Transverse colon (tissue), 4 donors: Measurements from ENCODE around the gene ANGPTL8. TPM values are rescaled to one million over a fixed set of nuclear protein-coding genes. Genes with fewer than 3 reads are reported as not detected.

Experiments
- DNase-seq: peaks from one replicate; pipeline ENCODE4 v3.0.0-alpha.2; 2019
- H3K27ac ChIP-seq, 4 donors: fragments of 200-600 bp; sonication (generic); 2 replicates each; pipeline ENCODE4 v1.5.1; 2016 to 2018; ENCODE audit warnings: inconsistent platforms in 4 of 4
- H3K27me3 ChIP-seq: fragments of 200-600 bp; sonication (generic); 2 replicates; pipeline ENCODE4 v1.5.1; 2017; ENCODE audit warnings: inconsistent platforms
- H3K36me3 ChIP-seq, 4 donors: fragments of 200-600 bp; sonication (generic); 2 replicates each; pipeline ENCODE4 v1.5.1; 2017 to 2019; ENCODE audit warnings: inconsistent platforms in 4 of 4
- H3K4me1 ChIP-seq, 4 donors: fragments of 200-600 bp; sonication (generic); 2 replicates each; pipeline ENCODE4 v1.5.1; 2017 to 2020; ENCODE audit warnings: inconsistent platforms in 4 of 4
- H3K4me3 ChIP-seq, 4 donors: fragments of 200-600 bp; sonication (generic); 1 replicate in 1 of 4; 2 replicates in 3 of 4; pipeline versions ENCODE4 v1.5.1 to v1.6.1; 2017 to 2019; ENCODE audit warnings: inconsistent platforms in 4 of 4
- H3K9me3 ChIP-seq, 2 donors: fragments of 200-600 bp; sonication (generic); 2 replicates each; pipeline ENCODE4 v1.5.1; 2017 to 2019; ENCODE audit warnings: inconsistent platforms in 2 of 2
- CTCF ChIP-seq, 5 experiments: fragments of 200-600 bp in 3 of 5; fragments of 450-650 bp in 2 of 5; sonication (generic) in 3 of 5; IDR thresholded peaks; 1 replicate in 2 of 5; 2 replicates in 3 of 5; pipeline ENCODE4 v1.5.1; 2016 to 2017; ENCODE audit warnings: antibody characterized with exemption in 5 of 5, inconsistent platforms in 3 of 5, mild to moderate bottlenecking in 2 of 5, moderate library complexity in 1 of 5
- EP300 ChIP-seq: sonication (generic); formaldehyde crosslinking; IDR thresholded peaks from one replicate; pipeline ENCODE4 v1.6.1; 2017; ENCODE audit warnings: antibody characterized with exemption, low read depth
- POLR2A ChIP-seq: fragments of 450-650 bp; IDR thresholded peaks from one replicate; pipeline ENCODE4 v1.6.1; 2016; ENCODE audit warnings: antibody characterized with exemption, mild to moderate bottlenecking, moderate library complexity
- POLR2AphosphoS5 ChIP-seq, 3 donors: sonication (generic); formaldehyde crosslinking; IDR thresholded peaks; one replicate each; pipeline ENCODE4 v1.6.1; 2016; ENCODE audit warnings: antibody characterized with exemption in 3 of 3
- WGBS, 2 donors: methylation state at CpG; one replicate each; pipeline ENCODE4 v1.1.5; 2018; ENCODE audit warnings: low coverage in 1 of 2; 5-methylcytosine and 5-hydroxymethylcytosine counted together
- in situ Hi-C, 4 donors: fragments of 200-750 bp; cut with MboI; loops; one replicate each; pipeline versions ENCODE4 v1.15.0 to v1.15.1; 2017; ENCODE audit warnings: low sequenced_read_pairs in 3 of 4, low pct_ligation_motif_present in 1 of 4, low pct_unique_long_range_greater_than_20kb in 1 of 4
- intact Hi-C: fragments of 100-400 bp; cut with DNase I; formaldehyde crosslinking; loops from one replicate; pipeline ENCODE4 v1.15.1; 2023; ENCODE audit warnings: low total_unique reads
- total RNA-seq, 4 donors: library from RNA; depleted of rRNA; stranded (reverse); fragments of >200 nt; gene quantifications; one replicate each; pipeline ENCODE4 v1.1.0, GENCODE V29; 2016

ANGPTL8 gene
- total RNA-seq, 4 donors from 2014 or later, result not detected

DNA sequence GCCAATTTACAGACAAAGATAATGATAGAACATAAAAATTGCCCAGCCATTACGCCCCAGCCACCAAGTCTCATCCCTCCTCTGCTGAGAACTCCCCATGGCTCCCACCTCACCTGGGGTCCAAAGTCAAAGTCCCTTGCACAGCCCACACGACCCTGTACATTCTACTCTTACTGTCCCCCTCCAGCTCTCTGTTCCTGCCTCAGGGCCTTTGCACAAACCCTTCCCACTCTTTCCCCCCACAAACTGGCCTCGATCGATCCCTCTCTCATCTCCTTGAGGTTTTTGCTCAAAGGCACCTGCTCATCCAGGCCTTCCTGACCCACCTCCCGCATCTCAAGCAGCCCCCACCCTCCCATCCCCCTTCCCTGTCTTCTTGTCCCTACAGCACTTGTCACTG, 21.6 kb downstream of the ANGPTL8 start:
- TF ChIP-seq POLR2AphosphoS5 (IDR thresholded peaks at IDR 0.05) (no peak), CTCF (IDR thresholded peaks at IDR 0.05) (no peak), EP300 (no peak), POLR2A (no peak)
- intact Hi-C loops (no loop called here), in situ Hi-C loops (no loop called here)
- H3K9me3 ChIP-seq, result no peaks in the 10 kb centered on the region
- peak overlapping the region in 3 of 4 donors; percentile 77 to 87 (median 85) for H3K27ac ChIP-seq
- H3K27me3 ChIP-seq, result no peaks in the 10 kb centered on the region
- no peak overlapping the region for H3K4me3 ChIP-seq
- H3K4me1 ChIP-seq, result peaks cover 7 to 32% (median 25%) of the 10 kb centered on the region in 4 donors
- WGBS, 2 donors, result 70 to 81% methylated on average over 2 to 5 of the region's 5 CpGs
- no peaks in the 10 kb centered on the region for H3K36me3 ChIP-seq
- no peak for DNase-seq

GRCh38 chr19:11261431-11261970, 22.1 kb downstream of the ANGPTL8 start:
- no peaks in the 10 kb centered on the region for H3K36me3 ChIP-seq
- peak overlapping the region; percentile 70 to 98 (median 79) for H3K4me3 ChIP-seq
- WGBS, 2 donors, result 63 to 100% methylated on average over 1 to 9 of the region's 18 CpGs
- no peak for DNase-seq
- no peaks in the 10 kb centered on the region for H3K27me3 ChIP-seq
- H3K27ac ChIP-seq, result peak overlapping the region; percentile 77 to 87 (median 86)
- TF ChIP-seq EP300 (no peak), POLR2A (no peak), POLR2AphosphoS5 (IDR thresholded peaks at IDR 0.05) (no peak)
- intact Hi-C loops (no loop called here), in situ Hi-C loops (no loop called here)
- H3K4me1 ChIP-seq, result peaks cover 7 to 37% (median 30%) of the 10 kb centered on the region in 4 donors
- H3K9me3 ChIP-seq, result no peaks in the 10 kb centered on the region

- peak within 1 kb of the TSS; percentile 77 to 87 (median 86) for H3K27ac ChIP-seq
- intact Hi-C loops (no loop called here), in situ Hi-C loops (no loop called here)
- peaks cover 7 to 39% (median 34%) of the 10 kb centered on the region in 4 donors for H3K4me1 ChIP-seq
- DNase-seq, result peak; percentile 69
- TF ChIP-seq POLR2AphosphoS5 (IDR thresholded peaks at IDR 0.05), result no peak
- no peak for TF ChIP-seq EP300
- TF ChIP-seq POLR2A, result no peak
- peak; percentile 37 to 63 (median 49) for TF ChIP-seq CTCF (IDR thresholded peaks at IDR 0.05)
- H3K9me3 ChIP-seq, result no peaks in the 10 kb centered on the region
- 0% methylated on average over 45 of the region's 91 CpGs; no CpG with 5 or more reads in 1 of the 2 donors for WGBS, 2 donors
- H3K27me3 ChIP-seq, result no peaks in the 10 kb centered on the region
- peak within 1 kb of the TSS; percentile 70 to 98 (median 79) for H3K4me3 ChIP-seq
- no peaks in the 10 kb centered on the region for H3K36me3 ChIP-seq
Measured at GRCh38 chr19:11261971-11262839, 22.8 kb downstream of the ANGPTL8 start, which contains the start of gene DOCK6. TSS of gene DOCK6 (minus strand) at chr19:11262524. CDS start at chr19:11262440, 84 bp downstream.

GRCh38 chr19:11263726-11264125, 24.3 kb downstream of the ANGPTL8 start:
- WGBS, 2 donors, result 79 to 96% methylated on average over 3 to 6 of the region's 6 CpGs
- TF ChIP-seq POLR2A (no peak), EP300 (no peak), CTCF (IDR thresholded peaks at IDR 0.05) (no peak), POLR2AphosphoS5 (IDR thresholded peaks at IDR 0.05) (no peak)
- intact Hi-C loops (no loop called here), in situ Hi-C loops (no loop called here)
- Histone ChIP-seq H3K4me1 (peaks cover 7 to 41% (median 35%) of the 10 kb centered on the region in 4 donors), H3K27me3 (no peaks in the 10 kb centered on the region), H3K27ac (peak overlapping the region; percentile 82 to 91 (median 86)), H3K9me3 (no peaks in the 10 kb centered on the region), H3K36me3 (no peaks in the 10 kb centered on the region), H3K4me3 (no peak overlapping the region)
- DNase-seq, result no peak
